K562 (cell line): ENCODE data around the gene TTBK2. TPM values are rescaled to one million over a fixed set of nuclear protein-coding genes. Genes with fewer than 3 reads are reported as not detected.

Source experiments
- ATAC-seq: fragments of 200-7000 bp; cut with Tn5 transposase; 3 replicates; pipeline ENCODE4 v1.9.1; 2020; ENCODE audit warnings: moderate library complexity
- BruUV-seq: library from RNA; stranded (reverse); fragments of 400-500 nt; replicated peaks from 2 replicates; lab custom pipeline; 2021; lab: Mats Ljungman, UMichigan
- CTCF ChIA-PET: fragments of 300-600 bp; formaldehyde crosslinking; extraction: SDS; loops from one replicate; lab custom pipeline; 2021; ENCODE audit warnings: low intra/inter-chr PET ratio; lab: Yijun Ruan, JAX
- POLR2A ChIA-PET: fragments of 300-600, 350-650 bp; sonication (Branson Sonifier 250); formaldehyde crosslinking; extraction: SDS; loops from one replicate; lab custom pipeline; 2021; ENCODE audit warnings: antibody characterized with exemption, inconsistent platforms; lab: Yijun Ruan, JAX
- DNase-seq, 4 experiments: peaks; one replicate each; pipeline versions ENCODE4 v3.0.0 to v3.0.0-alpha.2; 2011 to 2018; ENCODE audit warnings: low spot score in 3 of 4, mixed read lengths in 3 of 4; ENCODE audit errors: extremely low read depth in 1 of 4
- FAIRE-seq: peaks from 2 replicates; lab custom pipeline; 2011; peaks lifted over from hg19 to GRCh38; lab: Jason Lieb, UNC
- H2AFZ ChIP-seq: 2 replicates; pipeline ENCODE4 v1.6.0; 2011; ENCODE audit warnings: low read depth, low read length, control low read depth, inconsistent platforms
- H3K27ac ChIP-seq: fragments of 200-600 bp; 3 replicates; pipeline ENCODE4 v1.8.0; 2011; ENCODE audit warnings: low read depth, mild to moderate bottlenecking, control low read depth, inconsistent platforms, low read length, moderate library complexity, mixed read lengths; ENCODE audit errors: extremely low read depth
- H3K27me3 ChIP-seq, 2 experiments: fragments of 300-600 bp in 1 of 2; 2 replicates in 1 of 2; 3 replicates in 1 of 2; pipeline versions ENCODE4 v1.6.0 to v1.8.0; 2011; ENCODE audit warnings: inconsistent platforms in 2 of 2, low read length in 2 of 2, mild to moderate bottlenecking in 1 of 2, mixed read lengths in 1 of 2, moderate library complexity in 1 of 2; ENCODE audit not compliant: control insufficient read depth in 2 of 2, insufficient read depth in 2 of 2
- H3K36me3 ChIP-seq: fragments of 300-600 bp; 3 replicates; pipeline ENCODE4 v1.8.0; 2011; ENCODE audit warnings: mild to moderate bottlenecking, low read length, inconsistent platforms; ENCODE audit not compliant: control insufficient read depth, insufficient read depth
- H3K4me1 ChIP-seq, 2 experiments: fragments of 200-600 bp in 1 of 2; replicated peaks in 1 of 2; 2 replicates in 1 of 2; 3 replicates in 1 of 2; pipeline versions ENCODE4 v1.5.1 to v1.8.0; 2011; ENCODE audit warnings: inconsistent platforms in 2 of 2, low read length in 2 of 2, mild to moderate bottlenecking in 1 of 2, mixed read lengths in 1 of 2, moderate library complexity in 1 of 2; ENCODE audit not compliant: control insufficient read depth in 2 of 2, insufficient read depth in 2 of 2
- H3K4me2 ChIP-seq: 2 replicates; pipeline ENCODE4 v1.6.1; 2011; ENCODE audit warnings: low read length, control low read depth, inconsistent platforms, mixed read lengths; ENCODE audit not compliant: insufficient read depth
- H3K4me3 ChIP-seq: fragments of 200-600 bp; sonication (generic), shearing (Covaris generic); 2 replicates; pipeline ENCODE4 v1.5.1; 2016; ENCODE audit warnings: control low read depth, inconsistent platforms
- H3K79me2 ChIP-seq: fragments of 200-600 bp; 3 replicates; pipeline ENCODE4 v1.8.0; 2011; ENCODE audit warnings: low read length, inconsistent platforms; ENCODE audit not compliant: control insufficient read depth, insufficient read depth
- H3K9ac ChIP-seq, 2 experiments: 2 replicates each; pipeline versions ENCODE4 v1.6.0 to v1.6.1; 2011; ENCODE audit warnings: low read depth in 2 of 2, low read length in 2 of 2, control low read depth in 1 of 2, inconsistent platforms in 1 of 2, mild to moderate bottlenecking in 1 of 2, mixed read lengths in 1 of 2; ENCODE audit not compliant: insufficient read depth in 1 of 2
- H3K9me1 ChIP-seq: one replicate; pipeline ENCODE4 v1.6.0; 2011; ENCODE audit warnings: inconsistent platforms, mild to moderate bottlenecking, low read length, moderate library complexity; ENCODE audit not compliant: control insufficient read depth, insufficient read depth
- H3K9me3 ChIP-seq: replicated peaks from 2 replicates; pipeline ENCODE4 v1.5.1; 2011; ENCODE audit warnings: low read depth, low read length, inconsistent platforms; ENCODE audit not compliant: control insufficient read depth, insufficient read depth
- H4K20me1 ChIP-seq: replicated peaks from 2 replicates; pipeline ENCODE4 v1.6.1; 2011; ENCODE audit warnings: low read length, inconsistent platforms, mixed read lengths; ENCODE audit not compliant: control insufficient read depth, insufficient read depth
- HNRNPH1 ChIP-seq: fragments of 200-400 bp; formaldehyde crosslinking; optimal IDR thresholded peaks from 2 replicates; pipeline ENCODE3; 2017; ENCODE audit warnings: low read depth, mild to moderate bottlenecking, low read length, moderate library complexity
- RAD21 ChIP-seq, 2 experiments: fragments of 250-450 bp in 1 of 2; fragments of 450-650 bp in 1 of 2; sonication (Bioruptor Pico) in 1 of 2; formaldehyde crosslinking in 1 of 2; IDR thresholded peaks in 1 of 2; conservative IDR thresholded peaks in 1 of 2; 2 replicates each; pipeline versions ENCODE4 v1.4.0 to v1.8.0; 2020 to 2022; ENCODE audit warnings: mild to moderate bottlenecking in 2 of 2, moderate library complexity in 1 of 2
- WGBS: fragments of 100-300 bp; shearing (Covaris generic); methylation state at CpG from one replicate; pipeline ENCODE4 v1.1.6; 2016; ENCODE audit warnings: low coverage, mixed read lengths; ENCODE audit not compliant: insufficient coverage; ENCODE audit errors: missing lambda C conversion rate; 5-methylcytosine and 5-hydroxymethylcytosine counted together
- in situ Hi-C: fragments of 300-500 bp; cut with MboI; formaldehyde crosslinking; loops from 4 replicates; pipeline ENCODE4 v1.15.0; 2018; ENCODE audit warnings: inconsistent platforms, mixed read lengths
- intact Hi-C: fragments of 100-400 bp; cut with micrococcal nuclease; formaldehyde crosslinking; loops from 2 replicates; pipeline ENCODE4 v1.14.2; 2022
- polyA plus RNA-seq, 8 experiments: library from polyadenylated mRNA; depleted of rRNA in 4 of 8; stranded (reverse) in 5 of 8; unstranded in 3 of 8; fragments of >200 nt; fragmentation: Nextera tagmentation in 2 of 8; fragmentation: Illumina TruSeq in 1 of 8; extraction: Ambion mirVana in 2 of 8; extraction: Trizol in 1 of 8; gene quantifications; 2 replicates each; pipeline versions ENCODE4 v1.2.1 to v1.2.3, GENCODE V29; 2011 to 2014; ENCODE audit warnings: inconsistent platforms in 1 of 8, missing spikeins in 1 of 8
- total RNA-seq, 7 experiments: library from RNA; depleted of rRNA in 6 of 7; stranded (reverse); fragments of >200 nt in 6 of 7; fragmentation: Illumina TruSeq in 2 of 7; extraction: Trizol in 2 of 7; gene quantifications; 2 replicates each; pipeline versions ENCODE4 v1.2.1 to v1.2.3, GENCODE V29; 2011 to 2021; ENCODE audit warnings: low replicate concordance in 1 of 7
- TF ChIP-seq, protein P1 (sequence below): fragments of 250-450 bp; sonication (Bioruptor Pico); IDR thresholded peaks from 2 replicates; pipeline ENCODE4 v1.8.0; 2022; ENCODE audit warnings: inconsistent platforms

The TTBK2 gene
- total and polyA plus RNA-seq, 9 of the 15 experiments (the other 6 are each of a cell fraction or from before 2014, with no cell fraction given): 0.89 to 8.0 (median 4.8) TPM

GRCh38 chr15:42921342-42921731 lies 759 bp upstream of the TTBK2 start:
- ATAC-seq (no peak), FAIRE-seq (no peak)

More at GRCh38 chr15:42921342-42921731, 759 bp upstream of the TTBK2 start:
- Histone ChIP-seq H3K9me3 (no peaks in the 10 kb centered on the region), H3K4me2 (peak overlapping the region; percentile 94), H3K79me2 (peaks cover 37% of the 10 kb centered on the region), H3K9ac (peak overlapping the region; percentile 1 to 49; a peak in 2 of 4 replicates), H3K27ac (peak overlapping the region; percentile 47; the same call in 2 of the 3 replicates), H3K4me1 (peaks cover 5 to 11% of the 10 kb centered on the region in 2 experiments), H3K36me3 (no peaks in the 10 kb centered on the region), H3K4me3 (peak overlapping the region; percentile 78; the same call in 1 of the 2 replicates), H3K9me1 (no peaks in the 10 kb centered on the region), H2AFZ (peak overlapping the region; percentile 100), H3K27me3 (no peaks in the 10 kb centered on the region)
- CTCF ChIA-PET: no interaction called here
- WGBS: 68% methylated on average over 19 of the region's 19 CpGs
- no peak for DNase-seq
- TF ChIP-seq RAD21 (CRISPR knock-in tag; conservative IDR thresholded peaks at IDR 0.05 in 1 of 2, IDR thresholded peaks at IDR 0.05 in 1 of 2) (no peak), HNRNPH1 (no peak)
- TF ChIP-seq, protein P1, sequence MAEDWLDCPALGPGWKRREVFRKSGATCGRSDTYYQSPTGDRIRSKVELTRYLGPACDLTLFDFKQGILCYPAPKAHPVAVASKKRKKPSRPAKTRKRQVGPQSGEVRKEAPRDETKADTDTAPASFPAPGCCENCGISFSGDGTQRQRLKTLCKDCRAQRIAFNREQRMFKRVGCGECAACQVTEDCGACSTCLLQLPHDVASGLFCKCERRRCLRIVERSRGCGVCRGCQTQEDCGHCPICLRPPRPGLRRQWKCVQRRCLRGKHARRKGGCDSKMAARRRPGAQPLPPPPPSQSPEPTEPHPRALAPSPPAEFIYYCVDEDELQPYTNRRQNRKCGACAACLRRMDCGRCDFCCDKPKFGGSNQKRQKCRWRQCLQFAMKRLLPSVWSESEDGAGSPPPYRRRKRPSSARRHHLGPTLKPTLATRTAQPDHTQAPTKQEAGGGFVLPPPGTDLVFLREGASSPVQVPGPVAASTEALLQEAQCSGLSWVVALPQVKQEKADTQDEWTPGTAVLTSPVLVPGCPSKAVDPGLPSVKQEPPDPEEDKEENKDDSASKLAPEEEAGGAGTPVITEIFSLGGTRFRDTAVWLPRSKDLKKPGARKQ (CRISPR knock-in tag): peak; percentile 91; the same call in 1 of the 2 replicates
- TF ChIP-seq, all 486 proteins: peak for 1
- POLR2A ChIA-PET: no interaction called here
- in situ Hi-C loops (no loop called here), intact Hi-C loops (loop anchor here (2.0 kb wide), 1 partner anchor 187 kb away; no protein-coding TSS in a partner anchor)
- BruUV-seq: no TSS peak
- no peaks in the 10 kb centered on the region; the same call in 1 of the 2 replicates for H4K20me1 ChIP-seq
